NCI-H1092 treated with DMSO at 0.1 percent for 48 hours (cell line): ENCODE measurements around the gene VTI1A.
"Not testable (repeated sequence)": the region's sequence is repeated elsewhere in the genome, so short reads cannot be mapped to it uniquely, and the experiment has no call there.

ENCODE experiments used
- DNase-seq: peaks from one replicate; lab custom pipeline; 2025; lab: John Stamatoyannopoulos, UW

VTI1A gene

DNA sequence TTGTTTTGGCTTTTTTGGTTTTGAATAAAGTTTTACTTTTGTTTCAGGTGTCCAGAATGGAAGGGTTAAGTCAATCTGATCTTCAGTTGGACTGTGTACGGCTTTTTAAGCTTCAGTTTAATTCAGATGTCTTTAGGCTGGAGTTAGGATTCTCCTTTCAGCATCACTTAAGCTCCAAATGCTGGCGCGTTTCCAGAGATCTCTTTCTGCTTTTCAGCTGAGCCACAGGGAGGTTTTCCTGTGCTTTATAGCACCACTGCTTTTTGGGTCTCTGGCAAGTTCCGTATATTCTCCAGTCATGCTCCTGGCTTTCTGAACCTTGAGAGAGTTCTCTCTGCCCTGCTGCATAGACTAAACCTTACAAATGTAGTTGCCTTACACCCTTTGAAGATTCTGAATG is 60.0 kb downstream of the VTI1A start:
- no peak for DNase-seq

DNA sequence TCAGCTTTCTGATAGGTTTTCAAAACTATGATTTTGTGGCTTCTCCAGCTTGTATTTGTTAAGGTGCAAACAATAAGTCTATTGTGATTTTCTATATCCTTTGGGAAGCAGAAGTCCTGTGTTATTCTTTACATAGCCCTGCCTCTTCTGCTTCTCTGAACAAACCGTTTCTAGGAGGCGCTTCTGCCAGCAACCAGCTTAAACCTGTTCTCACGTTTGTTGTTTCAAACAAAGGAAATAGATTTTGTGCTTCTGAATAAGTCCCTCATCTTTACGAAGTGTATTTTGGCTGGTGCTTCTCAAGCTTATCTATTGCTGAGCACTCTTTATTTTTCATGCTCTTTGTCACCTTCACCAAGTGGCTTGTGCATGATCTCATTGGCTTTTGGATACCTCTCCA is 61.0 kb downstream of the VTI1A start:
- DNase-seq = no peak

DNA sequence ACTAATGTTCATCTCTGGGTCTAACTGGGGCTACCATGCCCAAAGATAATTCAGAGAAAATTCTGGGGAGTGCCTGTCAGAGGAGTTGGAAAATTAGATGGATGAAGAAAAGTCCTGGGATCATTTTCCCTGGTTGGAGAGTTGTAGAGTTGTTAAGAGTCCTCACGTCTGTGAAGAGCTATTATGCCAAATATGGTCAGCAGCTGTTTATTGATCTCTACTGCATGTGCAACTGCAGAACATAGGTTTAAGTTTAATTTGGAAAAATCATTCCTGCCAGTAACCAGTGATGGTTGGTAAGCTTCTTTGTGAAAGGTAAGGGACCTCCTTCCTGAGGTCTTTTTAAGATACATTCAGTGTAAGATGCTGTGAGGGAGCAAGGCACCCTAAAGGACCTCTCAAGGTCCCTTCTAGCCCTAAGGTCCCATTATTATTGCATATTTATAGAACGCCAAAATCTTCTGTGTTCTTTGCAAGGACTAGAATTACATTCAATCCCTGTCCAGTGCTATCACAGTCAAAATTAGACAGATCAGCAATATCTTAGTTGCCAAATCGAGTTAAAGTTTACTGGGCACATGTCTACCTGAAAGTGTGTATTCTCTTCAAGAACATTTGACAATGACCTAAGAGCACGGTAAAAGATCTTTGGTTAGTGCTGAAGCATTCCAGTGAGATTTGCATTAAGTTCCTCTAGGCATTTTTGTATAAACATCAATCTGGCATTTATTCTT is 62.7 kb downstream of the VTI1A start:
- DNase-seq = no peak

DNA sequence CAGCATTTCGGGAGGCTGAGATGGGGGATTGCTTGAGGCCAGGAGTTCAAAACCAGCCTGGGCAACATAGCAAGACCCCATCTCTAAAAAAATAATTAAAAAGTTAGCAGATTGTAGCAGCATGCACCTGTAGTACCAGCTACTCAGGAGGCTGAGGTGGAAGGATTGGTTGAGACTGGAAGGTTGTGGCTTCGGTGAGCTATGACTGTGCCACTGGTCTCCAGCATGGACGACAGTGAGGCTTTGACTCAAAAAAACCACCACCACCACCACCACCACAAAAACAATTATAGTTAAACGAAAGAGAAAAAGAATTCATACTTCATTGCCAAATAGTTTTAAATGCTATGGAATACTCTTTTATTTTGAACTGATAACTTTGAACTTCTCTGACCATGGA is 63.4 kb downstream of the VTI1A start:
- no peak for DNase-seq

DNA sequence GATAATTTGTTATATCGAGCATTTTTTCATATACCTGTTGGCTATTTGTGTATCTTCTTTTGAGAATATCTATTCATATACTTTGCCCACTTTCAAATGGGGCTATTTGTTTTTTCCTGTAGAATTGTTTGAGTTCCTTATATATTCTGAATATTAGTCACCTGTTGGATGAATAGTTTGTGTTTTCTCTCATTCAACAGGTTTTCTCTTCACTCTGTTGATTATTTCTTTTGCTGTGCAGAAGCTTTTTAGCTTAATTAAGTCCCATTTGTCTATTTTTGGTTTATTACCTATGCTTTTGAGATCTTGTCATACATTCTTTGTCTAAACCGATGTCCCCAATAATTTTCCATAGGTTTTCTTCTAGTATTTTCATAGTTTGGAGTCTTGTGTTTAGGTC is 65.3 kb downstream of the VTI1A start:
- DNase-seq = no peak

DNA sequence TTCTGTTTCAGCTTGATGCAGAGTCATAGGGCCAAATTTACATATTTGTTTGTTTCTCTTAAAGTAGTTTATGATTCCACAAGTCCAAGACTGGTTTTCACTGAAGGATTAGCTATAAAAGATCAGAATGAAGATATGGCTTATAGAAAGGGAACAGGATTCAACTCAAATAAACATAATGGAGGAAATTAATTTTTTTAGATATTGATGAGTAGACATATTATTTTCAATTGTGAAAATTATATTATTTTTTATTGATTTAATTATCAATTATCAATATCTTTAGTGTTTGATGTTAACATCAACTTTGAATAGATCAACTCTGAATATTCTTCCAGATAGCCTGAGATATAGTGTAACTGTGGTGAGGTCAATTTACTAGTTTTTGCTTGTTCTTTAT is 68.1 kb downstream of the VTI1A start:
- DNase-seq = no peak

DNA sequence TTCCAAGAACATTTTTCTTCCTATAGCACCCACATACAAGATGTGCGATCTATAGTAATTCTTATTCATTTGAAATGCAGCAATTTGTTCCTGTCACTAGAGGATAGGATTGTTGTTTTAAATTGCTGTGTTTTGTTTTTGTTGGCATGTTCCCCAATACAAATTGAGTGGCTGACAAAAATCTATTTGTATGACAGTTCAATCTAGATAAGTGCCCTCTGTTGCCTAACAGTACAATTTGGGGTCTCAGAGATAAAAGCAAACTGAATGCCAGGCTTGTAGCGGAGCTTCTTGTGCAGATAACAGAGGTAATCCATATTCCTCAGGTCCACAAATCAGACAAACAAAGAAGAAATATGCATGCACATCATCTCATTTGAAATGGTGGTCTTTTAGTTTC is 68.8 kb downstream of the VTI1A start:
- DNase-seq = no peak

DNA sequence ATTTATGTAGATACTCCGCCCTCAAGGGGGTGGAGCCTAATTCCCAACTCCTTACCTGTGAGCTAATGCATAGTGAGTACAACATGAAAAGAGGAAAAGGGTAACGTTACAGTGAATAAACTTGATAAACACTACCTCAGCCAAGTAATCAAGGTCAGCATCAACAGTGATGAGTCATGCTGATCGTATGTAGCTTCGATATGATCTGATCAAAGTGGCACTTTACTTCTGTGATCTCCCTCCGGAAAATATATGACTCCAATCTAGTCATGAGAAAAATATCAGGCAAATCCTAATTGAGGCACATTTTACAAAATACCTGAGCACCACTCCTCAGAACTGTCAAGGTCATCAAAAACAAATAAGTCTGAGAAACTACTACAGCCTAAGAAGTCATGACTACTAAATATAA is 70.4 kb downstream of the VTI1A start:
- DNase-seq = no peak

DNA sequence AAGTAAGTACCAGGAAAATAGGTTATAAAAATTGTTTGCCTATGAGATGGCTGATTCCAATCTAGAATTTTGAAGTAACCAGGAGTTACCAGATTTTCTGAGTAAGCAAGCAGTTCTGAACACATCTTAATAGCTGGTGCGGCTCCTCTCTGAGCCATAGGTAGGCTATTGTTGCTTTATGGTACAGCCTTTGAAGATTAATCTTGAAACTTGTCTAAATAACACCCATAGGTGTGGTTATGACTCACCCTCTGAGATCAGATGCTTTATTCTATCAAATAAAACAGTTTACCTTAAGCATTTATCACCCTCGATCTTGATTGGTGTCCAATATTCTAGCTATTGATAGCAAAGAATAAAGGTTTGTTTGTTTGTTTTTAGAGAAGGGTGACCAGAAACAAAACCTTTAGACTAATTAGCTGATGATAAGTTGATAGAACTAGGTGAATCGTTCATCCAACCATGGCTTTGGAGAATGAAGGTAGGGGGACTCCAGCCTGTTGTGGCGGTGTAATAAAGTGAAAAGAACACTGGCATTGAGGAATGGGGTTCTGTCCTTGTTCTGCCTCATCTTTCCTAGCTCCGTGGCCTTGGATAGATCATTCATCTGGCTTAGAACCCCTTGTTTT is 72.2 kb downstream of the VTI1A start:
- DNase-seq = no peak

DNA sequence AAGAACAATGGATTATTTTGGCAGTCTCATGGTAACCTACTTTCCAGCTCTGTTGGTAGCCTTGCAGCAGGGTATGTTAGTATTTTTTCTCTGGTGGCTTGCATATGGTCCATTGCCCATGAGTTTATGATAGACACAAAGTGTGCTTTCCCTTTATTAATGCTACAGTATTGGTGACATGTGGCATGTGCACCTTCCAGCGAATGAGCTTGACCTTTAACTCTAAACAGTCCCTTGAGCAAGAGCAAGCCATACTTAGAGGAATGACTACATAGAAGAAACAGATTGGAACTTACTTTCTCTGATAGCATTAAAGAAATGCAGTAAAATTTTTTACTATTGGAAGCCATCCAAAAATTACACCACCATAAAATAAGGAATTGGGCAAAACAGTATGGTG is 73.9 kb downstream of the VTI1A start:
- no peak for DNase-seq

DNA sequence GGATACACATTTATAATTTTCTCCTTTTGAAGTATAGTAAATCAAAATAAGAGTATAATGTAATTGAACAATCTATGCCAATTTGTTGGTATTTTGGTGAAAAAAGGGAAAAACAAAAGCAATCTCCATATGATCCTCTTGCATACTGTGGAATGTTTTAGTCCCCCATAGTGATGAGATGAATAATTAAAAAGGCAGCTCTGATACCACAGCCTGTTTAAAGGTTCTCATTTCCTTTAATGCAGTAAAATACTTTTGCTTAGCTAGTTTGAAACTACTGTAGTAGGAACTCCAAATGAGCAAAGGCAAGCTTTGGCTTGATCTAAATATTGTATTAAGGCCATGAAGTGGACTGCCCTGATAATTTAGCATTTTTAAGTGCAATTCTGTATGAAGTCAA is 77.6 kb downstream of the VTI1A start:
- no peak for DNase-seq

DNA sequence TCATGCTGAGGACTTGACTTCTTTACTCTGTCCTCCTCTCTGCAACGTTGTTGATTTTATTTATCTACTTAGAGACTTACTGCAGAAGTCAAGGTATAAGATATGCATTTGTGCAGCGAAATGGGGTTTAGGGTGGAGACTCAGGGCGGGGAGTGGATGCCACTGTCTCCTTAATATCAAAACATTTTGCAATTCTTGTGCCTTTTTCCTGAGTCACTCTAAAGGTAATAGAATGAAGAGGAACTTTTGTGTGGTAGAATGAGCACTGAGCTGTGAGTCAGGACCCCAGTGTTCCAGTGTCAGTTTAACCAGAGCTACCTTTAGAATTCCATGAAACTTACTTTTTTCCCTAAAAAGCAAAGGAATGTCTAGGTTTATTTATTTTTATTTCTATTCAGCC is 78.2 kb downstream of the VTI1A start:
- DNase-seq = no peak

DNA sequence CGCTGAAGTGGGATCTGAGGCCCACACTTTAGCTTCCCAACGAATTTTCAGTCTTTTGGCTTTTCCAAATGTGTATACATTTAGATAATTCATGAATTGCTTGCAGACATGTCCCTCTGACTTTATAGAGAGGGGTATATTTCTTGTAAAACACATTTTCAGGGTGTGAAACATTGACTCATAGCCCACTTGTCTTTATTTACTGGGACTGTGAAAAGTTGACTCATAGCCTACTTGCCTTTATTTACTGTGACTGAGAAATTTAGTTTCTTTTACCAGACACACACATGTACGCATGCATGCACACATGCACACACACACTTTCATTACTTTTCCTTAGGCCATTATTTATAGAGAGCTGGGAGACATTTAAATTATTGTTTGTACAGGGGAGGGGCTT is 79.1 kb downstream of the VTI1A start:
- DNase-seq = no peak

DNA sequence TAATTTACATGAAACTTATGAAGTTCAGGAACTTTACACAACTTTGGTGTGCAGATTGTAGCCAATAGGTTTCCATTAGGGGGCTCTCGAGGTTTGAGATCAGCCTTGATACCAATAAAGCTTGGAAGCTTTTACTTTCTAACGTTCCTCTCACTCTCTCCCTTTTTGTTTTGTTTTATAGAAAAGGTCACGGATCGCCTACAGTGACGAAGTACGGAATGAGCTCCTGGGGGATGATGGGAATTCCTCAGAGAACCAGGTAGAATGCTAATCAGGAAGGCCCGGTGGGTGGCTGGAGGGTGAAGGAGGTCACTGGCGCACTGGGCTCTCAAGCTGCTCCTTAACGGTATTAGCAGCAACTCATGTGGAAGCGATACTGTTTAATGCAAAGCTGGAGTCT is 79.9 kb downstream of the VTI1A start:
- no peak for DNase-seq

DNA sequence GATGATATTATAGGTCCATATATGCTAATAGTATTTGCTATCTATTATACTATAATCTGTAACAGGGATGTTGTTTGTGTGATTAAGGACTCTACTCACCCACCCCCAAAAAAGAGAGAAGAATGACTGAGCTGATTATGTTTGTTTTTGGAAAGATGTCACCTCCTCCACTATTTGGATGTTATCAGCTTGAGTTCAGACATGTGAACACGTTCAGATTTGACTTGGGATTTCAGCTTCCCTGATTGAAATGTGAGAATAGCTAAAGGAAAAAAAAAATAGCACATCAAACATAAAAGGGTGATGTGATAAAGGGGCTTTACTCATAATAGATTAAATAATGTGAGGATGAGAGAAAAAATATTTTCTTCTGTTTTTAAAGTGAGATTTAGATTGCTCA is 81.2 kb downstream of the VTI1A start:
- DNase-seq = no peak

DNA sequence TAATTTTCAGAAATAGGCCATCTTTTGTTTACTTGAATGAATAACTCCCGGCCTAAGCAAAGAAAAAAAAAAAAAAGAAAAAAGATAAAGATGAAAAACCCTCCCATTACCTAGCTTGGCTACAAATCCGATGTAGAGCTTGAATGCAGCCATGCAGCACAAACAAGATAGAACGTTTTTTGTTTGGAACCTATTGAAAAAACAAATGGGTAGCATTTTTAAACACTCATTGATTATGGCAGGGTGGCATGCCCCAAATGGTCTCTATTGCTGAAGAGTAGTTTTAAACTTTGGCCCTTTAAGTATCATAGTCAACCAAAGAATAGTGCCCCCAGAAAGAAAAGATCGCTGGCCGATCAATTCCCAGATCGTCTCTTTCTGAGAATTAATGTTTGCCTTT is 84.4 kb downstream of the VTI1A start:
- DNase-seq = no peak

DNA sequence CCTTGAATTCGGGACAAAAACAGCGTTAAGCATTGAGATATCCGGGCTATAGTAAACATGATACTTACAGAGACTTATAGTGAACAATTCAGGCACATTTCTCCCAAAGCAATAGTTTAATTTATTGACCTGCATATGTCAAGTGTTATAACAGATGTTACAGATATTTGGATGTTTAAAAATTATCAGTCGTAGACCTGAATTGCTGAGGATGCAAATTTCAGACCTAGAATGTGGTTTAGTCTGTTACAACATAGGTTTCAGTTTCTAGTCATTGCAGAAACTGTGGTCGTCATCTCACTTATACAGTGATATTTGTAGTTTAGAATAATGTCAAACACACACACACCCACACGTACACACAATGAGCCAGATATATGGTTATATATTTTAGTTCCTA is 85.2 kb downstream of the VTI1A start:
- DNase-seq = no peak

DNA sequence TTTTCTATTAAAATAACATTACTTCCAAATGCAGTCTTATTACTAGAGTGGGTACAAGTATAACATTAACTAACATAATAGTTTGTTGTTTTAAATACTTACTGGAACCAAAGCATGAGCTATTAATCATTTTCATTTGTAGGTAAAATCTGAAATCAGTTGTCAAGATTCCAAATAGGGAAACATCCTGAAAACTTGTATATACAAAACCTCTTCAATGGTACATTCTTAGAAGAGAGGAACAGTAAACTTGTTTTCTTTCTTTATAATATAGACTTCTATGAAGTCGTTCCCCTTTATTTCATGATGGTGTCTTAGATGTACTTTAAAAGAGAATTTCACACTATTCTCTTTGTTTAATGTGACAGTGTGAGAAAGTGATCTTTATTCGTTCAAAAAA is 85.9 kb downstream of the VTI1A start:
- no peak for DNase-seq

DNA sequence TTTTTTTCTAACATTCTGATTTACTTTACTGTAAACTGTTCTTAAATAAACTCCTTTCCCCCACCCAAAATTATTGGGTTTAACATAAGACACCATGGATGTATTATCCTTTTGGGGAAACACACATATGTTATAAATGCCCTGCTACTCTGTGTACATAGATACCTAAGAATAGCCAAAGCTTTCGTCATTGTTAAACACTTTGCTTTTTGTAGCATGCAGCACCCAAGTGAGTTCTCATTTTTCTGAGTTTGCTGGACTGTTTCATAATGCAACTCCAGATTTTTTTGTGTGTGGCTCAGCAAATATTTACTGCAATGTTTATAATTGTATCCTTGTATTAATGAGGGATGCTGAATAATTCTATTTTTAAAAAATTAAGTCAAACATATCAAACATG is 86.9 kb downstream of the VTI1A start:
- peak; percentile 3 for DNase-seq

DNA sequence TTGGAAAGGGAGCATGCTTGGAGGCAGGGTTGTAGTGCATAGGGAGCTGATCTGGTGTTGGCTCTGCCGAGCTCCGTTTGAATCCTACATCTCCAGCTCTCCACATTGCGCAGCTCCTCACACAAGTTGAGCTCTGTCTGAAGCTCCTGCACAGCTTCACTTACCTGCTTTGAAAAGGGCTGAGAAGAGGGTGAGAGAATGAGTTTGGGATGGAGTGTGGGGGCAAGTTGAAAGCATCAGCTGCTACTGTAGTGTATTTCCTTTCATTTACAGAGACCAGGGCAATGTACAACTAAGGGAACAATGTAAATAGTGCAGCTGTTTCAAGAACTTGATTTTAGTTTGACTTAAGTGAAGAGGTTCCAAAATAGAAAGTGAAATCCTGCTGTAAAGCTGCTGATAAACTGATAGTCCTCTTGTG is 88.5 kb downstream of the VTI1A start:
- no peak for DNase-seq

DNA sequence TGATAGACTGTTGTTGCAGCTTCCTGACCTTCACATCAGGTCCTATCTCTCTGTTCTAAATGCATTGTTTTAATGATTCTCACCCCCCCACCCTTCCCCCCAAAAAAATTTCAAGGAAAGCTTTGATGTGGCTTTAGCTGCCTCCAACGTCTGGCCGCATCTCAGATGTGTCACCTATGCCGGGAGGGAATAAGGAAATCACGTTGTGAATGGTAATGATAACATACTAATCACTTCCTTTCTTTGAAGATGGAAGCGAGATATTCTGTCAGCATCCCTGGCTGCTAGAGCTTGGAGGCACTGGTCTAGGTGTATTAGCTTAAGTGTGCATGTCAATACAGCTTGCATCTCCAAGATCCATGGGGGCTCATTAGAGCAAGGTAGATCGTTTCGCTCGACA is 89.6 kb downstream of the VTI1A start:
- DNase-seq = no peak

DNA sequence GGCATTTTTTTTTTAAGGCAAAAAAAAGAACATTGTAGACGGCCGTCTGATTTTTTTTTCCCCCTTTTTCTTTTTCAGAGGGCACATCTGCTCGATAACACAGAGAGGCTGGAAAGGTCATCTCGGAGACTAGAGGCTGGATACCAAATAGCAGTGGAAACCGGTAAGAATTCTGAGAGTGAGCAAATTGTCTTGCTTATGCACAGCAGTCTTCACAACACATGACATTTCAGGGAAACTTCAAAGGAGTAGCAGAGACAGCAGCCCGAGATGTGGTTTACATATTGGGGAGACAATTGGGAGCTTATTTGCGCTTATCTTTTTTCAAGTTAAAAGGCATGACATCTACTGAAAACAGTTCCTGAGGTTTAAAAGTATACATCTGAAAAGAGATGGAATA is 91.2 kb downstream of the VTI1A start:
- no peak for DNase-seq

DNA sequence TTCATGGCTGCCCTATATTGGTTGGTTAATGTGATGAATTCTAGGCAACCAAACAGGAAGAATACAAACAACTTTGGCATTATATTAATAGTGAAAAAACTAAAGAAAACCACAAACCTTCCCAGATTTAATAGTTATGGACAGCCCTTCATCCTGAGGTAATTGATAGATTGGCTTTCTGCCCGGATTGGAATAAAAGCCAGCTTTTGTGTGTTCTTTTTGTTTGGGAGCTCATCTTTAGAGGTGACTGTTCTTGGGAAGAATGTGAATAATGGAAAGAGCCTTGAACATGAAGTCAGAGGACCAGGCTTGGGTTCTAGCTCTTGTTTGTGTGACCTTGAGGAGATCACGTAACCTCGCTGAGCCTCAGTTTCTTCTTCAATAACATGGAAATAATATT is 92.3 kb downstream of the VTI1A start:
- no peak for DNase-seq

DNA sequence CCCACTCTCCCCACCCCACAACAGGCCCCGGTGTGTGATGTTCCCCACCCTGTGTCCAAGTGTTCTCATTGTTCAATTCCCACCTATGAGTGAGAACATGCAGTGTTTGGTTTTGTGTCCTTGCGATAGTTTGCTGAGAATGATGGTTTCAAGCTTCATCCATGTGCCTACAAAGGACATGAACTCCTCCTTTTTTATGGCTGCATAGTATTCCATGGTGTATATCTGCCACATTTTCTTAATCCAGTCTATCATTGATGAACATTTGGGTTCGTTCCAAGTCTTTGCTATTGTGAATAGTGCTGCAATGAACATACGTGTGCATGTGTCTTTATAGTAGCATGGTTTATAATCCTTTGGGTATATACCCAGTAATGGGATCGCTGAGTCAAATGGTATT is 95.8 kb downstream of the VTI1A start:
- DNase-seq = not testable (repeated sequence)
